NCI-H2227 (cell line): ENCODE measurements around the gene ARHGEF19.
A peak's percentile ranks its signal among the peaks of the same experiment; 100 is the strongest.
"Not testable (repeated sequence)": the region's sequence is repeated elsewhere in the genome, so short reads cannot be mapped to it uniquely, and the experiment has no call there.

Experiments
- DNase-seq: peaks from one replicate; lab custom pipeline; 2025; ENCODE audit not compliant: unreplicated experiment; lab: John Stamatoyannopoulos, UW

Gene ARHGEF19

GRCh38 chr1:16222716-16223115 is 10.3 kb upstream of the ARHGEF19 start:
- DNase-seq = not testable (repeated sequence)

- no peak for DNase-seq
Measured at GRCh38 chr1:16221499-16221898, 9.0 kb upstream of the ARHGEF19 start.

GRCh38 chr1:16219968-16220500 is 7.6 kb upstream of the ARHGEF19 start:
- no peak for DNase-seq

- DNase-seq = no peak
Measured at GRCh38 chr1:16218674-16219071, 6.2 kb upstream of the ARHGEF19 start.

GRCh38 chr1:16218014-16218673 is 5.7 kb upstream of the ARHGEF19 start:
- no peak for DNase-seq

- peak; percentile 97 for DNase-seq
Measured at GRCh38 chr1:16217061-16217785, 4.8 kb upstream of the ARHGEF19 start.

- peak; percentile 85 for DNase-seq
Measured at GRCh38 chr1:16215882-16216753, 3.7 kb upstream of the ARHGEF19 start.

GRCh38 chr1:16215240-16215639 is 2.8 kb upstream of the ARHGEF19 start:
- not testable (repeated sequence) for DNase-seq

- DNase-seq = not testable (repeated sequence)
Measured at GRCh38 chr1:16213544-16213943, 1.1 kb upstream of the ARHGEF19 start.

- no peak for DNase-seq
Measured at GRCh38 chr1:16213013-16213412, 561 bp upstream of the ARHGEF19 start.

- DNase-seq = no peak
Measured at GRCh38 chr1:16211824-16212223, 628 bp downstream of the ARHGEF19 start.

- DNase-seq = no peak
Measured at GRCh38 chr1:16210581-16210980, 1.9 kb downstream of the ARHGEF19 start.

GRCh38 chr1:16209847-16210407 is 2.5 kb downstream of the ARHGEF19 start:
- DNase-seq = no peak

GRCh38 chr1:16209132-16209846 is 3.2 kb downstream of the ARHGEF19 start:
- no peak for DNase-seq

- no peak for DNase-seq
Measured at GRCh38 chr1:16208270-16208987, 4.0 kb downstream of the ARHGEF19 start.

GRCh38 chr1:16207318-16208269 is 4.9 kb downstream of the ARHGEF19 start:
- DNase-seq = peak; percentile 53

GRCh38 chr1:16206547-16207317 is 5.7 kb downstream of the ARHGEF19 start:
- peak; percentile 98 for DNase-seq
